ENCODE measurements around the gene SLC38A8. TPM values are rescaled to one million over a fixed set of nuclear protein-coding genes. Genes with fewer than 3 reads are reported as not detected.

Gene SLC38A8
- total and polyA plus RNA-seq, 4 donors, result 0.08 to 1.0 (median 0.32) TPM

DNA sequence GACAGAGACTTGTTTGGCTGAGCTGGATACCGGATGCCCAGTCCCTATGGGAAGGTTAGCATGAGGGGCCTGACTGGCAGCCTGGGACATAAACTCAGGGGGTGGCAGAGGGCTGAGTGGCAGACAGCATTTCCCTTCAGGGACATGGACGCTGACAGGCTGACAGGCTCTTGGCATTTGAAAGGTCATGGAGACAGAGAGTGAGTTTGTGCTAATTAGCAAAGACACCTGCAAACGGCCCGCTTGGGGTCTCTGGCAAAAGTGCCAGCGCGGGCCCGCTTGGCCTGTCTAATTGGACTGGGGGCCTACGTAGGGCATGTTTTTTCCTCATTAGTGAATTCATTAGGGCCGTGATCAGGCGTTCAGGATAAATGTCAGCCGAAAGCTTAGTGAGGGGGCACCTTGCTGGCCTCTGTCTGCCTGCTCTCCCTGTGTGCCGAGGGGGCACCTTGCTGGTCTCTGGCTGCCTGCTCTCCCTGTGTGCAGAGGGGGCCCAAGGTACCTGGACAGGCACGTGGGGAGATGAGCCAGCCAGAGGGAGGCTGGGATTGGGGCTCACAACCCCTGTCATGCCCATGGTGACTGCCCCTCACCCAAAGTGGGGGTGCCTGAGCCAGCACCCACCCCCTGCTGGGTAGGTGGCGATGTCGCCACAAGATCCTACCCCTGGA is 66.9 kb downstream of the SLC38A8 start:
- Histone ChIP-seq H3K9ac (ENCODE audit: low read depth in 1 of 2, low read length in 2 of 2) (no peak overlapping the region), H3K4me1 (ENCODE audit: control insufficient read depth in 4 of 4, insufficient read depth in 4 of 4, low read length in 3 of 4) (peaks cover 0 to 3% (median 1%) of the 10 kb centered on the region in 4 donors)
- WGBS, result 87% methylated on average over 15 of the region's 15 CpGs

DNA sequence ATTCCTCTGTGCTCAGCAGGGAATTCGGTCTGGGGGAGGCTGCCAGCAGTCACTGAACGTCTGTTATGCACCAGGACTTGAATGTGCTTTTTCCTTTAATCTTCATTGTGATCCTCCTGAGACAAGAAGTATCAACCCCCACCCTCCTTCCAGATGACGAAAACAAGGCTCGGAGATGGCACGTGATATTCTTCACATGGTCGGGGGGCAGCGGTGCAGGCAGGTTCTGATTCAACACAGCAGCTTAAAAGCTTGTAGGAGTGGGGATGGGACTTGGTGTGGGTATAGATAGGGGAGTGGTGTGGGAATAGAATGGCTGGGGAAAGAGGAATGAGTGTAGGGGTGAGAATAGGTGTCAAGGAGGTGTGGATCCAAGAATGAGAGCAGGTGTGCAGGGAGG is 68.1 kb downstream of the SLC38A8 start:
- 79% methylated on average over 7 of the region's 7 CpGs for WGBS
- Histone ChIP-seq H3K4me3 (ENCODE audit: low read depth in 1 of 3, low read length in 3 of 3) (no peak overlapping the region), H3K9ac (ENCODE audit: low read depth in 1 of 2, low read length in 2 of 2) (no peak overlapping the region), H3K9me3 (ENCODE audit: control insufficient read depth in 4 of 4, low read length in 3 of 4) (peaks cover 0 to 3% (median under 1%) of the 10 kb centered on the region in 4 donors), H3K36me3 (ENCODE audit: control insufficient read depth in 4 of 4, insufficient read depth in 3 of 4, low read depth in 1 of 4, low read length in 3 of 4) (peaks cover 0 to 12% (median 5%) of the 10 kb centered on the region in 4 donors), H3K4me1 (ENCODE audit: control insufficient read depth in 4 of 4, insufficient read depth in 4 of 4, low read length in 3 of 4) (peaks cover 0 to 7% (median 1%) of the 10 kb centered on the region in 4 donors), H3K27me3 (ENCODE audit: control insufficient read depth in 4 of 4, insufficient read depth in 4 of 4, low read length in 3 of 4) (no peaks in the 10 kb centered on the region), H3K27ac (ENCODE audit: low read depth in 1 of 2, low read length in 2 of 2) (no peak overlapping the region)
- TF ChIP-seq, protein P1, sequence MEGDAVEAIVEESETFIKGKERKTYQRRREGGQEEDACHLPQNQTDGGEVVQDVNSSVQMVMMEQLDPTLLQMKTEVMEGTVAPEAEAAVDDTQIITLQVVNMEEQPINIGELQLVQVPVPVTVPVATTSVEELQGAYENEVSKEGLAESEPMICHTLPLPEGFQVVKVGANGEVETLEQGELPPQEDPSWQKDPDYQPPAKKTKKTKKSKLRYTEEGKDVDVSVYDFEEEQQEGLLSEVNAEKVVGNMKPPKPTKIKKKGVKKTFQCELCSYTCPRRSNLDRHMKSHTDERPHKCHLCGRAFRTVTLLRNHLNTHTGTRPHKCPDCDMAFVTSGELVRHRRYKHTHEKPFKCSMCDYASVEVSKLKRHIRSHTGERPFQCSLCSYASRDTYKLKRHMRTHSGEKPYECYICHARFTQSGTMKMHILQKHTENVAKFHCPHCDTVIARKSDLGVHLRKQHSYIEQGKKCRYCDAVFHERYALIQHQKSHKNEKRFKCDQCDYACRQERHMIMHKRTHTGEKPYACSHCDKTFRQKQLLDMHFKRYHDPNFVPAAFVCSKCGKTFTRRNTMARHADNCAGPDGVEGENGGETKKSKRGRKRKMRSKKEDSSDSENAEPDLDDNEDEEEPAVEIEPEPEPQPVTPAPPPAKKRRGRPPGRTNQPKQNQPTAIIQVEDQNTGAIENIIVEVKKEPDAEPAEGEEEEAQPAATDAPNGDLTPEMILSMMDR (IDR thresholded peaks at IDR 0.05; ENCODE audit: low read depth, low read length, missing input control), result no peak
- TF ChIP-seq JUND (IDR thresholded peaks at IDR 0.05) (no peak), NR2F2 (IDR thresholded peaks at IDR 0.05) (no peak)
- no peak for DNase-seq (ENCODE audit: low spot score)

More for the DNA sequence above, 66.9 kb downstream of the SLC38A8 start:
- TF ChIP-seq NR2F2 (IDR thresholded peaks at IDR 0.05) (no peak), FOXA2 (IDR thresholded peaks at IDR 0.05) (no peak), JUND (IDR thresholded peaks at IDR 0.05) (no peak), GABPA (IDR thresholded peaks at IDR 0.05 in 1 of 2, conservative IDR thresholded peaks at IDR 0.05 in 1 of 2) (no peak), SP1 (IDR thresholded peaks at IDR 0.05) (no peak), HNF4G (IDR thresholded peaks at IDR 0.05) (no peak), RAD21 (IDR thresholded peaks at IDR 0.05) (no peak)
- TF ChIP-seq, protein P2, sequence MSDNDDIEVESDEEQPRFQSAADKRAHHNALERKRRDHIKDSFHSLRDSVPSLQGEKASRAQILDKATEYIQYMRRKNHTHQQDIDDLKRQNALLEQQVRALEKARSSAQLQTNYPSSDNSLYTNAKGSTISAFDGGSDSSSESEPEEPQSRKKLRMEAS (IDR thresholded peaks at IDR 0.05), result no peak
- TF ChIP-seq, protein P3, sequence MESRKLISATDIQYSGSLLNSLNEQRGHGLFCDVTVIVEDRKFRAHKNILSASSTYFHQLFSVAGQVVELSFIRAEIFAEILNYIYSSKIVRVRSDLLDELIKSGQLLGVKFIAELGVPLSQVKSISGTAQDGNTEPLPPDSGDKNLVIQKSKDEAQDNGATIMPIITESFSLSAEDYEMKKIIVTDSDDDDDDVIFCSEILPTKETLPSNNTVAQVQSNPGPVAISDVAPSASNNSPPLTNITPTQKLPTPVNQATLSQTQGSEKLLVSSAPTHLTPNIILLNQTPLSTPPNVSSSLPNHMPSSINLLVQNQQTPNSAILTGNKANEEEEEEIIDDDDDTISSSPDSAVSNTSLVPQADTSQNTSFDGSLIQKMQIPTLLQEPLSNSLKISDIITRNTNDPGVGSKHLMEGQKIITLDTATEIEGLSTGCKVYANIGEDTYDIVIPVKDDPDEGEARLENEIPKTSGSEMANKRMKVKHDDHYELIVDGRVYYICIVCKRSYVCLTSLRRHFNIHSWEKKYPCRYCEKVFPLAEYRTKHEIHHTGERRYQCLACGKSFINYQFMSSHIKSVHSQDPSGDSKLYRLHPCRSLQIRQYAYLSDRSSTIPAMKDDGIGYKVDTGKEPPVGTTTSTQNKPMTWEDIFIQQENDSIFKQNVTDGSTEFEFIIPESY (IDR thresholded peaks at IDR 0.05), result no peak
- TF ChIP-seq, protein P1 (IDR thresholded peaks at IDR 0.05; ENCODE audit: low read depth, low read length, missing input control), result no peak
- H3K27me3 ChIP-seq (ENCODE audit: control insufficient read depth in 4 of 4, insufficient read depth in 4 of 4, low read length in 3 of 4), result no peaks in the 10 kb centered on the region
- H3K9me3 ChIP-seq (ENCODE audit: control insufficient read depth in 4 of 4, low read length in 3 of 4), result peaks cover 0 to 3% (median under 1%) of the 10 kb centered on the region in 4 donors
- DNase-seq (ENCODE audit: low spot score), result no peak
- peaks cover under 1 to 14% (median 5%) of the 10 kb centered on the region in 4 donors for H3K36me3 ChIP-seq (ENCODE audit: control insufficient read depth in 4 of 4, insufficient read depth in 3 of 4, low read depth in 1 of 4, low read length in 3 of 4)
- H3K27ac ChIP-seq (ENCODE audit: low read depth in 1 of 2, low read length in 2 of 2), result no peak overlapping the region
- H3K4me3 ChIP-seq (ENCODE audit: low read depth in 1 of 3, low read length in 3 of 3), result no peak overlapping the region

All from liver (tissue), 9 donors.